GM18505 (cell line): ENCODE results near the gene NRG3.

Source experiments
- ATAC-seq: cut with Tn5 transposase; IDR thresholded peaks from one replicate; pipeline ENCODE4 v1.9.1; 2021; ENCODE audit not compliant: unreplicated experiment
- POLR2A ChIP-seq: IDR thresholded peaks from 4 replicates; pipeline ENCODE4 v1.6.1; 2011; ENCODE audit warnings: borderline replicate concordance; ENCODE audit not compliant: insufficient read depth, insufficient read length; ENCODE audit errors: extremely low read depth

The NRG3 gene

GRCh38 chr10:81905161-81905560 lies 30.2 kb downstream of the NRG3 start:
- no peak for ATAC-seq

GRCh38 chr10:81909453-81909852 lies 34.5 kb downstream of the NRG3 start:
- TF ChIP-seq POLR2A, result no peak

More at GRCh38 chr10:81905161-81905560, 30.2 kb downstream of the NRG3 start:
- no peak for TF ChIP-seq POLR2A

GRCh38 chr10:81911328-81911727 lies 36.3 kb downstream of the NRG3 start:
- TF ChIP-seq POLR2A, result no peak
- ATAC-seq, result no peak

More at GRCh38 chr10:81909453-81909852, 34.5 kb downstream of the NRG3 start:
- no peak for ATAC-seq

GRCh38 chr10:81914736-81915503 lies 39.9 kb downstream of the NRG3 start:
- ATAC-seq, result no peak
- TF ChIP-seq POLR2A, result no peak

- no peak for ATAC-seq
- TF ChIP-seq POLR2A, result no peak
These were observed 40.5 kb downstream of the NRG3 start for GRCh38 chr10:81915504-81915897.

GRCh38 chr10:81917666-81918065 lies 42.7 kb downstream of the NRG3 start:
- no peak for TF ChIP-seq POLR2A
- ATAC-seq, result no peak

GRCh38 chr10:81918766-81919165 lies 43.8 kb downstream of the NRG3 start:
- no peak for TF ChIP-seq POLR2A
- ATAC-seq, result no peak

- no peak for ATAC-seq
- TF ChIP-seq POLR2A, result no peak
These were observed 45.3 kb downstream of the NRG3 start for GRCh38 chr10:81920213-81920829.

GRCh38 chr10:81928119-81928518 lies 53.1 kb downstream of the NRG3 start:
- no peak for ATAC-seq
- TF ChIP-seq POLR2A, result no peak

- ATAC-seq, result no peak
- TF ChIP-seq POLR2A, result no peak
These were observed 68.6 kb downstream of the NRG3 start for GRCh38 chr10:81943583-81943982.

GRCh38 chr10:81944609-81945008 lies 69.6 kb downstream of the NRG3 start:
- ATAC-seq, result no peak
- TF ChIP-seq POLR2A, result no peak

GRCh38 chr10:81949283-81949682 lies 74.3 kb downstream of the NRG3 start:
- no peak for TF ChIP-seq POLR2A
- no peak for ATAC-seq

GRCh38 chr10:81950358-81950757 lies 75.4 kb downstream of the NRG3 start:
- ATAC-seq, result no peak
- no peak for TF ChIP-seq POLR2A

- no peak for ATAC-seq
- no peak for TF ChIP-seq POLR2A
These were observed 78.4 kb downstream of the NRG3 start for GRCh38 chr10:81953420-81953819.

- no peak for TF ChIP-seq POLR2A
- no peak for ATAC-seq
These were observed 83.0 kb downstream of the NRG3 start for GRCh38 chr10:81957976-81958375.

- no peak for TF ChIP-seq POLR2A
- ATAC-seq, result no peak
These were observed 84.0 kb downstream of the NRG3 start for GRCh38 chr10:81959016-81959415.
